Chondrocyte (in vitro differentiated cells): ENCODE results near the gene SHOX. TPM values are rescaled to one million over a fixed set of nuclear protein-coding genes. Genes with fewer than 3 reads are reported as not detected.

Experiments
- DNase-seq: peaks from one replicate; pipeline ENCODE4 v3.0.0; 2021; ENCODE audit warnings: mixed read lengths, low spot score
- H3K27ac Mint-ChIP-seq: one replicate; pipeline ENCODE4 v1.8.0; 2021; ENCODE audit warnings: mild to moderate bottlenecking, moderate library complexity, mixed read lengths; ENCODE audit not compliant: unreplicated experiment
- H3K27me3 Mint-ChIP-seq: 2 replicates; pipeline ENCODE4 v1.8.0; 2021; ENCODE audit warnings: low read depth, mixed read lengths
- H3K36me3 Mint-ChIP-seq: 2 replicates; pipeline ENCODE4 v1.8.0; 2021; ENCODE audit warnings: low read depth, mixed read lengths
- H3K4me1 Mint-ChIP-seq: 2 replicates; pipeline ENCODE4 v1.8.0; 2021; ENCODE audit warnings: low read depth, mild to moderate bottlenecking, mixed read lengths
- H3K4me3 Mint-ChIP-seq: one replicate; pipeline ENCODE4 v1.8.0; 2021; ENCODE audit warnings: mild to moderate bottlenecking, moderate library complexity, mixed read lengths; ENCODE audit not compliant: unreplicated experiment
- H3K9me3 Mint-ChIP-seq: 2 replicates; pipeline ENCODE4 v1.8.0; 2021; ENCODE audit warnings: low read depth, mixed read lengths
- total RNA-seq: library from RNA; stranded (reverse); gene quantifications from 3 replicates; pipeline ENCODE4 v1.2.1, GENCODE V29; 2021
- TF ChIP-seq, protein P1 (sequence below): fragments of 200-600 bp; sonication (generic); IDR thresholded peaks from 2 replicates; pipeline ENCODE4 v1.5.0; 2021; ENCODE audit warnings: antibody characterized with exemption, mild to moderate bottlenecking, moderate library complexity

Gene SHOX
- total RNA-seq, 1 donor from 2014 or later, result not detected

GRCh38 chrX:644304-645281 lies 14.0 kb downstream of the SHOX start:
- TF ChIP-seq, protein P1, sequence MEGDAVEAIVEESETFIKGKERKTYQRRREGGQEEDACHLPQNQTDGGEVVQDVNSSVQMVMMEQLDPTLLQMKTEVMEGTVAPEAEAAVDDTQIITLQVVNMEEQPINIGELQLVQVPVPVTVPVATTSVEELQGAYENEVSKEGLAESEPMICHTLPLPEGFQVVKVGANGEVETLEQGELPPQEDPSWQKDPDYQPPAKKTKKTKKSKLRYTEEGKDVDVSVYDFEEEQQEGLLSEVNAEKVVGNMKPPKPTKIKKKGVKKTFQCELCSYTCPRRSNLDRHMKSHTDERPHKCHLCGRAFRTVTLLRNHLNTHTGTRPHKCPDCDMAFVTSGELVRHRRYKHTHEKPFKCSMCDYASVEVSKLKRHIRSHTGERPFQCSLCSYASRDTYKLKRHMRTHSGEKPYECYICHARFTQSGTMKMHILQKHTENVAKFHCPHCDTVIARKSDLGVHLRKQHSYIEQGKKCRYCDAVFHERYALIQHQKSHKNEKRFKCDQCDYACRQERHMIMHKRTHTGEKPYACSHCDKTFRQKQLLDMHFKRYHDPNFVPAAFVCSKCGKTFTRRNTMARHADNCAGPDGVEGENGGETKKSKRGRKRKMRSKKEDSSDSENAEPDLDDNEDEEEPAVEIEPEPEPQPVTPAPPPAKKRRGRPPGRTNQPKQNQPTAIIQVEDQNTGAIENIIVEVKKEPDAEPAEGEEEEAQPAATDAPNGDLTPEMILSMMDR, result no peak
- H3K36me3 Mint-ChIP-seq, result no peaks in the 10 kb centered on the region
- peaks cover 4% of the 10 kb centered on the region for H3K4me1 Mint-ChIP-seq
- no peak overlapping the region for H3K27ac Mint-ChIP-seq
- H3K27me3 Mint-ChIP-seq, result peaks cover 45% of the 10 kb centered on the region
- no peak overlapping the region for H3K4me3 Mint-ChIP-seq
- H3K9me3 Mint-ChIP-seq, result no peaks in the 10 kb centered on the region
- DNase-seq, result no peak

DNA sequence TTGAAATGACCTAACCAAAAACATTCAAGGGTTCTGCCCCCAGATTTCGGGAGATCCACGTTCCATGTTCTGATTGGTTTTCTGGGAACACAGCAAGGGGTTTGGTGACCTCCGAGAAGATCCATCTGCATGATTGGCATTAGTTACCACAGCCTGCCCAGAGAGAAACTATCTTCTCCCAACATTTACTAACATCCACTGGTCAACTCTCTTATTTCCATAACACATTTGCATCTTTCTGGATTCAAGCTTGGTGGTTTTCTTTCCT lies 15.6 kb downstream of the SHOX start:
- Mint-ChIP-seq H3K27me3 (peaks cover 38% of the 10 kb centered on the region), H3K4me1 (peaks cover 4% of the 10 kb centered on the region), H3K27ac (no peak overlapping the region), H3K36me3 (no peaks in the 10 kb centered on the region), H3K9me3 (no peaks in the 10 kb centered on the region), H3K4me3 (no peak overlapping the region)
- no peak for DNase-seq
- TF ChIP-seq, protein P1, result no peak

DNA sequence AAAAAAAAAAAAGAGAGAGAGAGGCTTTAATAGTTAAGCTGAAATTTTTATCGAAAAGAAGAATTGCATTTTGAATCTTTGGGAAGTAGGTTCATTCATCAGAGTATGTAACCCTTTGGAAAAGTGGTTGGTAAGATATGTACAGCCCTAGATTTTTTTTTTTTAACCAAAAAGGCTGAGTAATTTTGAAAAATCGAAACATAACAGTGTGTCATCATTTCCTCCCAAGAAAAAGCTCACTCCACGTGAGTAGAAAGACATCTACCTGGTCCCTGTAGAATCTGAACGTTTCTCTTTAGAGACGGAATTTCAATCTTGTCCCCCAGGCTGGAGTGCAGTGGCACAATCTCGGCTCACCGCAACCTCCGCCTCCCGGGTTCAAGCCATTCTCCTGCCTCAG lies 16.2 kb downstream of the SHOX start:
- Mint-ChIP-seq H3K36me3 (no peaks in the 10 kb centered on the region), H3K4me3 (no peak overlapping the region), H3K4me1 (peaks cover 4% of the 10 kb centered on the region), H3K27ac (no peak overlapping the region), H3K9me3 (no peaks in the 10 kb centered on the region), H3K27me3 (peaks cover 40% of the 10 kb centered on the region)
- TF ChIP-seq, protein P1, result no peak
- DNase-seq, result no peak

GRCh38 chrX:649166-649565 lies 18.6 kb downstream of the SHOX start:
- DNase-seq, result no peak
- Mint-ChIP-seq H3K4me3 (no peak overlapping the region), H3K36me3 (no peaks in the 10 kb centered on the region), H3K27ac (no peak overlapping the region), H3K4me1 (peaks cover 4% of the 10 kb centered on the region), H3K9me3 (no peaks in the 10 kb centered on the region), H3K27me3 (peaks cover 49% of the 10 kb centered on the region)
- TF ChIP-seq, protein P1, result no peak

GRCh38 chrX:650324-650723 lies 19.7 kb downstream of the SHOX start:
- H3K4me3 Mint-ChIP-seq, result no peak overlapping the region
- H3K36me3 Mint-ChIP-seq, result no peaks in the 10 kb centered on the region
- TF ChIP-seq, protein P1, result no peak
- H3K9me3 Mint-ChIP-seq, result no peaks in the 10 kb centered on the region
- no peaks in the 10 kb centered on the region for H3K4me1 Mint-ChIP-seq
- H3K27ac Mint-ChIP-seq, result no peak overlapping the region
- no peak for DNase-seq
- peaks cover 44% of the 10 kb centered on the region for H3K27me3 Mint-ChIP-seq
